ENCODE results near the gene RAD51B.
"Not testable (repeated sequence)": the region's sequence is repeated elsewhere in the genome, so short reads cannot be mapped to it uniquely, and the experiment has no call there.

Gene RAD51B

DNA sequence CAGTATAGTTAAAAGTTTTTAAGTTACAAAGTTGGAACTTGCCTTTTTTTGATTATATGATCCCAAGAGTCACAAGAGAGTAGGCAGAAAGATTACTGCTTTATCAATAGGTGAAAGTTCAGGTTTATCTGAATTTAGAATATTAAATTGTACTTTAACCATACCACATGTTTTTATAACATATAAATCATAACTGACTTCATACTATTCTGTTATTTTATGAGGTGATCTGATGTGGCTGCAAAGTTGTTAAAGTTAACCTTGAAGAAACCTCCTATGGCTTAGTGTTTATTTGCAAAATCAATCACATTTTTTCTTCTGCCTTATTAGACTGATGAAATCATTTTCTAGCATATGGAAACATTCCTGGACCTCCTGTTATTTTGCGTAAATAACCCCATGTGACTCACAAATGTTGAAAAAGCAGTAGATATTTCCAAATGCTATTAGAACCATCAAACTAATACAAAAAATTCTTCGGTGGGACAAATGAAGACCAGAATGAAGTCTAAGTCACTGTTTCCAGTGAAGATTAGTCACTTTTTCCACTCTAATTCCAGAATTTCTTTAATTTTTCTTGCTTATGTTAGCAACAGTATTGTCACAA is 132.1 kb downstream of the RAD51B start:
- no peak for DNase-seq

DNA sequence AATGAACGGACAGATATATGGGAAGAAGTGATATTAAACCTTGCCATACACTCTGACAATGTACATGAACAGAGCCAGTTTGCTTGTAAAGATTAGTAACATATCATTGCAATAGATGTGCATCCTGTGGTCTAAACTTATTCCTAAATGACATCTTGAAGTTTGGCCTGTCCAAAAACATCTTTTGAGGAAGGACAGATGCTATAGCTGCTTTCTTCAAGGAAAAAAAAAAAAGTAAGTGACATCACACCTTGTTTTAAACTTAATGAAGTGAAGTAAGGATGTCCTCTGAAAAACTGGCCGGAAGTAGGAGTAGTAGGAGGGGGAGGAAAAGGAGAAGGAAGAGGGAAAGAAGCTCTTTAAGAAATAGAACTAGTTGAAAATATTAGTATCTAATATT is 132.8 kb downstream of the RAD51B start:
- no peak for DNase-seq

GRCh38 chr14:67952786-67953185 is 133.2 kb downstream of the RAD51B start:
- no peak for DNase-seq

GRCh38 chr14:67955261-67955660 is 135.7 kb downstream of the RAD51B start:
- no peak for DNase-seq

DNA sequence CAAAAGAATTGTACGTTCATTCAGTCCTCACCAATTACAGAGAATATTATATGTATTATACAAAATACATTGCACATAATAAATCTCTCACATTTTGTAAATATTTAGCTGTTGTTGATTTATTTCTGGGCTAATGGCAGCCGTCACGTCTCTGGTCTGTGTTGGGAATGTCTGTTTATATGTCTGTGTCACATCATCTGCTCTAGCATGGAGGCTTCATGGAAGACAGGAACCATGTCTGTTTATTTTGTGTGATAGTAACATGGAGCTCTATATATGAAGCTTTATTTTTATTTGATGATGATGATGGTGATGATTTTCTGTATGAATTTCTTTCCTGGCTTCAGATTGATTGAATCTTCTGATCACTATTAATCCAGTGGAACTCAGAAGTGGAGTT is 138.4 kb downstream of the RAD51B start:
- DNase-seq, result no peak

DNA sequence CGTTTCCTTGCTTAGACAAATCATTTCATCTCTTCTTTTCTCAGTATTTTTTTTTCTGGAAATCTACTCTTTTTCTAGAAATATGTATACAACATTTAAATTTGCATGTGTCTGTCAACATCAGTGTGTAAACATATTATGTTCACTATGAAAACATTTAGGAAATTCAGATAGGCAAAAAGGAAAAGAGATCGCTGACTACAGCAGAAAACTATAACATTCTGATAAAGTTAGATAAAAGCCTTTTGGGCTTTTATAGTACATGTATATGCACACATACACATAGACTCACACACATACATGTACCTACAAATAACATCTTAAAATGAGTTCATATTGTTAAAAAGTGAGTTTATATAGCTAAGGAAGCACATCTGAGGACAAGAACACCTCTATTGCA is 142.1 kb downstream of the RAD51B start:
- no peak for DNase-seq

DNA sequence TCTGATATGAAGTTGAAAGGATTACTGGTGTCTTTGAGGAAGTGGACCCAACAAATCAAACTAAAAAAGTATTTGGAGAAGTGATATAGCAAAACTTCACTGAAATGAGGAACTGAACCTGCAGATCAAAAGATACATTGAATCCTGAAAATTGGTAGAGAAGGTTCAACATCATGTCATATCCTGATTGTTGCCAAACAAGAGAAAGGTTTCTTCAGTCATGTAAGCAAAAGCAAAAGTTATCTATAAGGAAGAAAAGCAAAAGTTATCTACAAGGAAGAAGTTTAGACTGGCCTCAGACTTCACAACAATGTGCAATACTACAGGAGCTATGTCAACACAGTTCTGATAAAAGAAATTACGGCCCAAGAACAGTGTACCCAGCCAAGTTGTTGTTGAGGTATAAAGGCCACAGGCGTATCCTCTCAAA is 142.7 kb downstream of the RAD51B start:
- DNase-seq, result no peak

DNA sequence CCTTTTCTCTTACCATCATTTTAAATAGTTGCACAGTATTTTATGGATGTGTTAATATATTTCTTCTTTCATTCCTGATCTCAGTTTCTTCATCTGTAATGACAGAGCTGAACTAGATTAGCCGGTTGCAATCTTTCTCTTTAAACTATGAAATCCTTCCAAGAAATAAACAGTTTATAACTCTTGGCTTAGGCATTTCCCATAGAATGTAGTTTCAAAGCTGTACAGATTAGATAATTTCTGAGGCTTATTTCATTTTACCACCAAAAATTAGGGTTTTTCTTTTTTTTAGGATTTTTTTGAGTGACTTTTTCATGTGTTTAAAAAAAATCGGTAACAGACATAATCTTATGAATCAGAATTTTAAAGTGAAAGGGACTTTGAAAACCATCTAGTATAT is 144.0 kb downstream of the RAD51B start:
- DNase-seq, result no peak

DNA sequence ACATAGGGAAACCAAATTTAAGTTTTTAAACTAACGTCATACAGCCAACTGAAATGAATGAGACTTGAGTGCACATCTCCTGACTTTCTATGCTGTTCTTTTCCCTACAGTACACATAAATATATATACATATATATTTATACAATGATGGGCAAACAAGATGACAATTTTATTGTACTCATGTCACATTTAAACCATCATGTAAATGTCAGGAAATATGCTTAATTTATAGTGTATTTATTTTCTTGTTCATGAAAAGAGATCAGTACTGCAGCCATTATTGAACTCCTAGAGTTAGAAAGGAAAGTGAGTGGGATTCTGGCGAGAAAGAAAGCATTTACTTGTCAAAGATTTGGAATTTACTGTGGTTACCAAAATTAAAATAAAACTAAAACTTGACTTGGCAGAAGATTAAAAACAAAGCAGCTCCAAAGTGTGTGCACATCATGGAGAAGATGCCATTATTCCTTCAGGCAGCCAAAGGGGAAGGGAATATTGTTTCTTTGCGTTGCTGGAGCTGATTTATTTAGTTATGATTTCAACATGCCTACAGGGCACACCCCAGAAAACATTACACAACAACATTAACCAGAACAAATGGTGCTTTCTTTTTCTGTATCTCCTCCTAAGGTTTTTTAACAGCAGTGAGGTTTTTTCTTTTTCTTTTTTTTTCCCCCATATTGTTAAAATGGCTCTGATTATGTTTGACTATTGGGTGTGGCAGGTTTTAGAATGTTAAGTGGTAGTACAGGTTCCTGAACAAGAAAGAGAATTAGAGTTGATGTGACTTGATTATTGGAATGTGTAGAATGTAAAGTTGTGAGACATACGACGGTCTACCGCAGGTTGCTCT is 144.6 kb downstream of the RAD51B start:
- DNase-seq, result no peak

DNA sequence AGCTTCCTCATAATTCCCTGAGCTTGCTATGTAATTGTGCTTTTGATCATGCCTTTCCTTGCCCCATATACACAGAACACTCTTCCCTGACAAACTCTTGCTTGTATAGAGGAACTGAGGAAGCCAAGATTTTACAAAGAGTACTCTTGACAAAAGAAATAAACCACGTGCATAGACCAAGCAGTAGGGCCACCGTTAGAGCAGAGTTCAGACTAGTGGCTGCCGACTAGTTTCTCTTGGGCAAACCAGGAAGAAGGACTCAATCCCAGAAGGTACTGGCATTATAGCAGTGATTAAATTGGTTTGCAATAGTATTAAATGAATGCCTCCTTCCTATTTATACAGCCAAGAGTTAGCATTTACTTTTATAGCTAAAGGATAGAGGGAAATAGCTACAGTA is 146.1 kb downstream of the RAD51B start:
- no peak for DNase-seq

- no peak for DNase-seq
Observed at GRCh38 chr14:67967206-67967605, 147.6 kb downstream of the RAD51B start.

DNA sequence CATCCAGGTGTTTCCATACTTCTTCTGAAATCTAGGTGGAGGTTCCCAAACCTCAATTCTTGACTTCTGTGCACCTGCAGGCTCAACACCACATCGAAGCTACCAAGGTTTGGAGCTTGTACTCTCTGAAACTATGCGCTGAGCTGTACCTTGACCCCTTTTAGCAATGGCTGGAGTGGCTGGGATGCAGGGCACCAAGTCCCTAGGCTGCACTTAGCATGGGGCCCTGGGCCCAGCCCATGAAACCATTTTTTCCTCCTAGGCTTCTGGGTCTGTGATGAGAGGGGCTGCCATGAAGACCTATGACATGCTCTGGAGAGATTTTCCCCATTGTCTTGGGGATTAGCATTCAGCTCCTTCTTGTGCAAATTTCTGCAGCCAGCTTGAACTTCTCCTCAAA is 148.4 kb downstream of the RAD51B start:
- DNase-seq, result not testable (repeated sequence)

GRCh38 chr14:67970923-67971322 is 151.3 kb downstream of the RAD51B start:
- no peak for DNase-seq

DNA sequence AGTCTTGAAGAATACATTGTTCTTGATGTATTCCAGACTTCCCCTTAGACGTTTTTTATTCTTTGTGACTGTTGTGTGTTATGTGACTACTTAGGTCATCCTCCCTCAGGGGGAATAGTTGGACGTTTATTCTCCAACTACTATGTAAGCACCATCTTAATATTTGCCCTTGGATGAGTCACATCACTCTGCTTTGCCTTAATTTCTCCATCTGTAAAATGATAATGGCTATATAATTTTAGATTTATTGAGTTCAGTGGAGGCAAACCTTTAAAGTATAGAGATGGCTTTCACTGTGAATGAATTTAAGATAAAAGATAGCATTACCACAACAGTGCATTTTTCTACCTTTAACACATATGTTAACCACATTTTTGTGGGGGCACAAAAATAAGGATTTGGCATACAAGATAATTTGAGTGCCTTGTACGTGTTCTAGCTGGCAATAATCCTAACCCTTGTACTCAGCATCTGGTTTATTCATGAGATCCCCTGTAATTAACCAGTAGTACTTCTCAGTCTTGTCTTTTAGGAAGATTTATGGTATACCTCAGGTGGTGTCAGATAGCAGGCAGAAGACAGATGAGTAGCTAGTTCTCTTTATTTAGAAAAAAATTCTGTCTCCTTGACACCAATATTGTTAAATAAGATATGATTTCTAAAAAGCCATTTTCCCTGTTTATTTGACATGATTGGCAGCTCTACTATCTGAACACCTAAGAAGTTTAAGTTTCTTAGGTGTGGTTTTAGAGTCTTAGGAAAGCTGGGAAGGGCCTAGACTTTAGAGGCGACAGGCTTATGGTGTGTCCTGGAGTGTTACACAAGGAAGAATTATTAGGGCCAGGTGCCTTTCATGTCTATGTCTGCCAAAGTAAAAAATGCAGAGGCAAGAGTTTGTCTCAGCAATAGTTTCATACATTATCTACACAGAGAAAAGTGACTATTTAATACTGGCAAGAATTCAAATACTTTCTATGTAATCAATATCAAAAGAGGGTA is 152.3 kb downstream of the RAD51B start:
- DNase-seq, result no peak

- no peak for DNase-seq
Observed at GRCh38 chr14:67973436-67973835, 153.9 kb downstream of the RAD51B start.

DNA sequence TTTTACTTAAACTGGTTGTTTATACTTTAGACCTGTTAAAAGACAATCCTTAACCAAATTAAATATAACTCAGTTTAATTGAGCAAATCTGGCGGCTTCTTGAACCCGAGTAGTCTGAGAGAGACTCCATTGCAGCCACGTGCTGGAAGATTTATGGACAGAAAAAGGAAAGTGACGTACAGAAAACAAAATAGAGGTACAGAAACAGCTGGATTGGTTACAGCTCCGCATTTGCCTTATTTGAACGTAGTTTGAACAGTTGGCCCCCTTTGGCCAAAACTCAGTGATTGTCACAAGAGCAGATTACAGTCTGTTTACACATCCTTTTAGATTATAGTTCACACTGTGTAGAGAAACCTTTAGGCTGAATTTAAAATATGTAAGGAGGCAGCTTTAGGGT is 155.9 kb downstream of the RAD51B start:
- DNase-seq, result no peak

DNA sequence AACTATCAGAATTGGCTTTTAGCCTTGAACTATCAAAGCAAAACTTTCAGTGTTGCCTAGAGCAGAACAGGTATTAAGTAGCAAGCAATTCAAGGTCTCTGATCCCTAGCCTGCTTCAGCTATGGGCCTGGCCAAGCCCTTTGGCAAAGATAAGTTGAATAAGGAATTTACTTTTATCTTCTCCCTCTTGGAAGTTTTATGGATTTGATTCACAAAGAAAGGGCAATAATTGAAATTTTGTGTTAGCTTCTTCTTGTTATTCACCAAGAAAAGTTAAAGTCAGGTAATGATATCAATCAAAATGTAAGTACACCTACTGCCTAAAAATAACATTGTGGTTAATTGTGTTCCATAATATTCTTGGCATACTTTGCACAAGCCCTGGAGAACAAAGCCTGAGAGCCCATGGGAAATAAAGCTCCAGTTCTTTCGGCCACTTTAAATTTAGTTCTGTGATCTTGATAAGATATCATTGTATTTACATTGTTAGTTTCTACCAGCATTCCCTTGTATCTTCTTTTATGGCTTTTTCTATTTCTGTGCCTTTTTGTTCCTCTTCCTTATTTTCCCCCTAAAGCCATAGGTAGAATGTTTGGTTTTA is 158.0 kb downstream of the RAD51B start:
- DNase-seq, result no peak

GRCh38 chr14:67978749-67979148 is 159.2 kb downstream of the RAD51B start:
- no peak for DNase-seq

DNA sequence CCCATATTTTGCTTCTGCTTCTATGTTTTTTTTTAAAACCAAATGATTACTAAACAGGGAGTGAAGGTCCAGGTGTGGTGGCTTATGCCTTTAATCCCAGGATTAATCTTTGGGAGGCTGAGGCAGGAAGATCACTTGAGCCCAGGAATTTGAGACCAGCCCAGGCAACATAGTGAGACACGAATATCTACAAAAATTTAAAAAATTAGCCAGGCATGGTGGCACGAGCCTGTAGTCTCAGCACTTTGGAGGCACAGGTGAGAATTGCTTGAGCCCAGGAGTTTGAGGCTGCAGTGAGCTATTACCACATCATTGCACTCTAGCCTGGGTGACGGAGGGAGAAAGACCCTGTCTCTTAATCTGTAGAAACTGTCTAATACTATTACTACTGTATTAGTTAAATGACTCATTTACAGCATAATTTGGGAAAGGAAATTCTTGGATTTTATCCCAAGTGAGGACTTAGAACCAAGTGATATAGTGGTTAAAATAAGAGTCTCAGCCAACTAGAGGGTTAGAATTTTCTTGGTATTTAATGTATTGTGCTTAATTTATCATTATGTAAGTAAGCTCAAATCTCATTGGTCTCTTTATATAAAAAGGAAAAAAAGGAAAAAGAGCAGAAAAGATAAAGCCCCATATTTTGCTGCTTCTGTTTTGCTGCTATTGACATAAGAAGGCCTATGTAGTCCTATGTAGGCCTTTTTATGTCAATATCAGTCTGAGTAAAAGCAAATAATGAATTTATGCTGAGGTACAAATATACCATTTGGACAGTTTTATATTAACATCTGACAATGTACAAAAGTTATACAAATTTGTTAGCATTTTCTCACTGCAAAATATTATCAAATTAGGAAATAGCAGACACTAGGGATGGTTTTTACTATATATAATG is 163.4 kb downstream of the RAD51B start:
- DNase-seq, result no peak

GRCh38 chr14:67984274-67984673 is 164.7 kb downstream of the RAD51B start:
- DNase-seq, result no peak

GRCh38 chr14:67986131-67986841 is 166.7 kb downstream of the RAD51B start:
- DNase-seq, result no peak

Data from NCI-H2107 (cell line).